ENCODE results near the gene MRTFA. TPM values are rescaled to one million over a fixed set of nuclear protein-coding genes. Genes with fewer than 3 reads are reported as not detected.

The MRTFA gene
- total and polyA plus RNA-seq, 2 of the 13 experiments (the other 11 are each of a cell fraction or from before 2014, with no cell fraction given): 2.4 to 8.2 TPM

DNA sequence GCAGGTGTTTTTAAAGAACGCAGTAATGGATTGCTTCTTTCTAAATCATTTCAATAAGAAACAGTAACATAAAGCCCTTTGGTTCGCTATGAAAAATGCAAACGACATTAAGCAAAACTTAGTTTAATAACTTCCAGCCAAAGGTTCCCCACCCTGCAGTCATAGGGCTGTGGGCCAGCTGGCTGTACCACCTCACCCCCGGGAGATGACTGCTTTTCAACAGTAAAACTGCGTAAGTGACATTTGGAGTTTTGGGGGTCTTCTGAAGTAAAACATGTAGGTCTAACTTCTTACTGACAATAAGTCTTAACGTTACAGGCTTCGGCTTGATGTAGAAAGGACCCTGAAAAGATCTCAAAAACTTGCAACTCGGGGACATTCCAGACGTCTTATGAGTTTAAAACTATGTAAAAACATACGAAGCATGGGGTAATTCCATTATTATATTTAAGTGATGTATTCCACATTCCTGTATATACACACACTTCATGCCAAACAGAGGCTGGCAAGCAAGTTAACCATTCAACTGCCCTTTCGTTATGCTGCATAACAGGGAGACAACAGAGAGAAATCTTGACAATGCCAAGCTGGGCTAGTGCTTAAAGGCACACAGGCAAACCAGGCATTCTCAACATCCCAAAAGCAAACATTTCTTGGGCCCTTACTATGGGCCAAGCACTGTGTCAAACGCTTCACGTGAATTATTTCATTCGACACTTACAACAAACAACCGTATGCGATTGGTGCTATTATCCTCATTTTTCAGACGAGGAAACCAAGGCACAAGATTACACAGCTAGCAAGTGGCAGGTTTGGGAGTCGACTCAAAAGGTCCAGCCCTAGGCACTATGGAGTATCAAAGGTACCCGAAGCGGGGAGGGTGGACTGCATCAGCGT lies 1.2 kb downstream of the MRTFA start:
- 40% methylated on average over 12 of the region's 21 CpGs for WGBS (ENCODE audit: low lambda C conversion rate)
- Histone ChIP-seq H3K4me3 (replicated peaks in 1 of 3; ENCODE audit: insufficient read depth in 1 of 3, low read depth in 2 of 3, low read length in 3 of 3) (peak overlapping the region; percentile 90 to 99 (median 97)), H2AFZ (ENCODE audit: low read length) (no peak overlapping the region), H3K4me2 (ENCODE audit: low read depth, low read length) (peak overlapping the region; percentile 96), H3K36me3 (replicated peaks in 1 of 2; ENCODE audit: control insufficient read depth in 1 of 2, insufficient read depth in 2 of 2, low read length in 2 of 2) (no peaks in the 10 kb centered on the region), H3K4me1 (ENCODE audit: insufficient read depth, low read length) (peaks cover 45% of the 10 kb centered on the region), H3K27me3 (ENCODE audit: control insufficient read depth in 1 of 2, insufficient read depth in 2 of 2, low read length in 2 of 2) (no peaks in the 10 kb centered on the region; a peak in 1 of 5 replicates), H3K79me2 (ENCODE audit: insufficient read depth, low read length) (peaks cover 59% of the 10 kb centered on the region), H3K9me3 (ENCODE audit: low read length) (no peaks in the 10 kb centered on the region), H4K20me1 (ENCODE audit: insufficient read depth, low read length) (peaks cover 15% of the 10 kb centered on the region), H3K27ac (ENCODE audit: extremely low read length, insufficient read depth, low read length) (peak overlapping the region; percentile 71), H3K9ac (ENCODE audit: insufficient read depth, low read depth, low read length) (peak overlapping the region; percentile 91)
- intact Hi-C loops (cut with micrococcal nuclease; ENCODE audit: unreplicated experiment): loop anchor here (10.0 kb wide), 1 partner anchor 50 kb away; no protein-coding TSS in a partner anchor
- no peak for FAIRE-seq
- no peak for TF ChIP-seq KDM3A (CRISPR knock-in tag; IDR thresholded peaks at IDR 0.05; ENCODE audit: low read depth)
- peak; percentile 80 for TF ChIP-seq ZNF652 (CRISPR knock-in tag; IDR thresholded peaks at IDR 0.05; ENCODE audit: borderline replicate concordance, low read depth)
- TF ChIP-seq RBFOX2 (IDR thresholded peaks at IDR 0.05; ENCODE audit: low read depth, low read length): no peak
- ChIA-PET CTCF (ENCODE audit: low intra/inter-chr PET ratio, low total read pairs) (no interaction called here), POLR2A (interaction anchor here (0.5 to 2.5 kb wide), 5 partner anchors 9 to 183 kb away, joined by 3 to 22 read pairs (median 5); no protein-coding TSS in a partner anchor)
- in situ Hi-C loops (cut with HindIII; ENCODE audit: extremely low pct_ligation_motif_present, low pct_unique_long_range_greater_than_20kb): no loop called here
- no peak for DNase-seq (ENCODE audit: low spot score)
- BruUV-seq (replicated peaks): TSS peak; percentile 63
- ATAC-seq: no peak

DNA sequence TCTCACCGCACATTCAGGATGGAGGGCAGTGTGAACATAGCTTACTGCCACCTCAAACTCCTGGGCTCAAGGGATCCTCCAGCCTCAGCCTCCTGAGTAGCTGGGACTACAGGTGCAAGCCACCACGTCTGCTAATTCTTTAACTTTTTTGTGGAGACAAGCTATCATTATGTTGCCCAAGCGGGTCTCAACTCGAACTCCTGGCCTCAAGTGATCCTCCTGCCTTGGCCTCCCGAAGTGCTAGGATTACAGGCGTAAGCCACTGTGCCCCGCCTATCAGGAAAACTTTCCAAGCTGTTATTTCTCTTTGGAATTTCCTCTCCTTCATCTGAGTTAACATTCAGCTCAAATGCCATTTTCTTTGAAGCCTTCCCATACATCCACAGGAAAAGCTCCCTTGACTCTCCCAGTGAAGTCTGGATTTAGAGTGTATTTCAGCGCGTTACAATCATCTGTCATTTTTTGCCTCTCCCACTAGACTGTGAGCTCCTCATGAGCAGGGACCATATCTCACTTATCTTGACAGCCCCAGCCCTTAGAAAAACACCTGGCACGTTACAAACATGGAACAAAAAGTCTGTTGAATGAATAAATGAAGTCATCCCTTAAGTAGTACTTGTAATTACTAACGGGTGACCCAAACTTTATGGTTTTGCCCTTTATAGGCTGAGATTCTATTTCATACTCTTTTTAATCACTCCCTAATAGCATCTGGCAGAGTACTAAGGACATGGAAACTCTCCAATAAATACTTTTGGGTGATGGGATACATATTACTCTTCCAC lies 2.2 kb downstream of the MRTFA start:
- Histone ChIP-seq H3K79me2 (ENCODE audit: insufficient read depth, low read length) (peaks cover 65% of the 10 kb centered on the region), H4K20me1 (ENCODE audit: insufficient read depth, low read length) (peaks cover 15% of the 10 kb centered on the region), H3K27me3 (ENCODE audit: control insufficient read depth in 1 of 2, insufficient read depth in 2 of 2, low read length in 2 of 2) (no peaks in the 10 kb centered on the region; a peak in 1 of 5 replicates), H2AFZ (ENCODE audit: low read length) (no peak overlapping the region), H3K9me3 (ENCODE audit: low read length) (no peaks in the 10 kb centered on the region), H3K9ac (ENCODE audit: insufficient read depth, low read depth, low read length) (peak overlapping the region; percentile 91; the same call in 1 of the 2 replicates), H3K4me2 (ENCODE audit: low read depth, low read length) (peak overlapping the region; percentile 96), H3K4me3 (replicated peaks in 1 of 3; ENCODE audit: insufficient read depth in 1 of 3, low read depth in 2 of 3, low read length in 3 of 3) (peak overlapping the region in 1 of 3 experiments; percentile 97; a peak in 4 of 6 replicates), H3K27ac (ENCODE audit: extremely low read length, insufficient read depth, low read length) (no peak overlapping the region), H3K4me1 (ENCODE audit: insufficient read depth, low read length) (peaks cover 45% of the 10 kb centered on the region), H3K36me3 (replicated peaks in 1 of 2; ENCODE audit: control insufficient read depth in 1 of 2, insufficient read depth in 2 of 2, low read length in 2 of 2) (no peaks in the 10 kb centered on the region)
- no peak for DNase-seq (ENCODE audit: low spot score)
- WGBS (ENCODE audit: low lambda C conversion rate): 91% methylated on average over 11 of the region's 11 CpGs
- no peak for ATAC-seq
- FAIRE-seq: no peak
- BruUV-seq (replicated peaks): no TSS peak
- TF ChIP-seq, protein P1, sequence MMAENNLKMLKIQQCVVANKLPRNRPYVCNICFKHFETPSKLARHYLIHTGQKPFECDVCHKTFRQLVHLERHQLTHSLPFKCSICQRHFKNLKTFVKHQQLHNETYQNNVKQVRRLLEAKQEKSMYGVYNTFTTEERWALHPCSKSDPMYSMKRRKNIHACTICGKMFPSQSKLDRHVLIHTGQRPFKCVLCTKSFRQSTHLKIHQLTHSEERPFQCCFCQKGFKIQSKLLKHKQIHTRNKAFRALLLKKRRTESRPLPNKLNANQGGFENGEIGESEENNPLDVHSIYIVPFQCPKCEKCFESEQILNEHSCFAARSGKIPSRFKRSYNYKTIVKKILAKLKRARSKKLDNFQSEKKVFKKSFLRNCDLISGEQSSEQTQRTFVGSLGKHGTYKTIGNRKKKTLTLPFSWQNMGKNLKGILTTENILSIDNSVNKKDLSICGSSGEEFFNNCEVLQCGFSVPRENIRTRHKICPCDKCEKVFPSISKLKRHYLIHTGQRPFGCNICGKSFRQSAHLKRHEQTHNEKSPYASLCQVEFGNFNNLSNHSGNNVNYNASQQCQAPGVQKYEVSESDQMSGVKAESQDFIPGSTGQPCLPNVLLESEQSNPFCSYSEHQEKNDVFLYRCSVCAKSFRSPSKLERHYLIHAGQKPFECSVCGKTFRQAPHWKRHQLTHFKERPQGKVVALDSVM (CRISPR knock-in tag; IDR thresholded peaks at IDR 0.05): peak; percentile 91
- TF ChIP-seq SPEN (CRISPR knock-in tag; IDR thresholded peaks at IDR 0.05; ENCODE audit: low read depth) (no peak), EEA1 (CRISPR knock-in tag; IDR thresholded peaks at IDR 0.05; ENCODE audit: borderline replicate concordance) (no peak)
- intact Hi-C loops (cut with micrococcal nuclease; ENCODE audit: unreplicated experiment): loop anchor here (10.0 kb wide), 1 partner anchor 50 kb away; no protein-coding TSS in a partner anchor
- ChIA-PET POLR2A (interaction anchor here (1.0 kb wide), 1 partner anchor 10 kb away, joined by 5 read pairs; no protein-coding TSS in a partner anchor), CTCF (ENCODE audit: low intra/inter-chr PET ratio, low total read pairs) (no interaction called here)
- in situ Hi-C loops (cut with HindIII; ENCODE audit: extremely low pct_ligation_motif_present, low pct_unique_long_range_greater_than_20kb): no loop called here

Measured in HepG2 (cell line).